Gastroesophageal sphincter (tissue), 4 donors: ENCODE results near the gene DEAF1. TPM values are rescaled to one million over a fixed set of nuclear protein-coding genes. Genes with fewer than 3 reads are reported as not detected.

Source experiments
- ATAC-seq: fragments of 150-250 bp; one replicate; pipeline ENCODE4 v1.9.1; 2016; ENCODE audit warnings: mild to moderate bottlenecking, moderate library complexity
- H3K27ac ChIP-seq, 4 donors: fragments of 200-600 bp; sonication (generic) in 3 of 4; 1 replicate in 3 of 4; 2 replicates in 1 of 4; pipeline ENCODE4 v1.5.1; 2016 to 2019
- H3K27me3 ChIP-seq: fragments of 200-600 bp; sonication (generic); one replicate; pipeline ENCODE4 v1.5.1; 2019
- H3K36me3 ChIP-seq, 2 donors: fragments of 200-600 bp; sonication (generic); one replicate each; pipeline ENCODE4 v1.5.1; 2019; ENCODE audit warnings: control low read depth in 1 of 2
- H3K4me1 ChIP-seq, 3 donors: fragments of 200-600 bp; sonication (generic); 1 replicate in 2 of 3; 2 replicates in 1 of 3; pipeline ENCODE4 v1.5.1; 2016 to 2019; ENCODE audit warnings: control low read depth in 2 of 3
- H3K4me3 ChIP-seq, 2 donors: fragments of 200-600 bp; sonication (generic); one replicate each; pipeline ENCODE4 v1.5.1; 2019; ENCODE audit warnings: mild to moderate bottlenecking in 1 of 2, moderate library complexity in 1 of 2
- H3K9me3 ChIP-seq, 3 donors: fragments of 200-600 bp; sonication (generic); one replicate each; pipeline ENCODE4 v1.5.1; 2017 to 2019; ENCODE audit warnings: control low read depth in 2 of 3
- CTCF ChIP-seq, 4 experiments: fragments of 200-600 bp in 2 of 4; fragments of 450-650 bp in 2 of 4; sonication (generic) in 1 of 4; IDR thresholded peaks; one replicate each; pipeline ENCODE4 v1.5.1; 2017 to 2019; ENCODE audit warnings: antibody characterized with exemption in 4 of 4, mild to moderate bottlenecking in 2 of 4, moderate library complexity in 2 of 4
- EP300 ChIP-seq: sonication (generic); formaldehyde crosslinking; IDR thresholded peaks from one replicate; pipeline ENCODE4 v1.6.1; 2017; ENCODE audit warnings: antibody characterized with exemption, mild to moderate bottlenecking
- POLR2A ChIP-seq, 2 donors: fragments of 450-650 bp; IDR thresholded peaks; one replicate each; pipeline ENCODE4 v1.6.1; 2017; ENCODE audit warnings: antibody characterized with exemption in 2 of 2, mild to moderate bottlenecking in 2 of 2, moderate library complexity in 1 of 2
- POLR2AphosphoS5 ChIP-seq: sonication (generic); formaldehyde crosslinking; IDR thresholded peaks from one replicate; pipeline ENCODE4 v1.6.1; 2017; ENCODE audit warnings: antibody characterized with exemption
- WGBS, 2 donors: methylation state at CpG; one replicate each; pipeline ENCODE4 v1.1.5; 2018; ENCODE audit warnings: low coverage in 1 of 2; 5-methylcytosine and 5-hydroxymethylcytosine counted together
- total RNA-seq, 4 donors: library from RNA; depleted of rRNA; stranded (reverse); fragments of >200 nt; gene quantifications; one replicate each; pipeline ENCODE4 v1.1.0, GENCODE V29; 2016

The DEAF1 gene
- total RNA-seq, 4 donors from 2014 or later, result 19.9 to 45.0 (median 35.0) TPM

DNA sequence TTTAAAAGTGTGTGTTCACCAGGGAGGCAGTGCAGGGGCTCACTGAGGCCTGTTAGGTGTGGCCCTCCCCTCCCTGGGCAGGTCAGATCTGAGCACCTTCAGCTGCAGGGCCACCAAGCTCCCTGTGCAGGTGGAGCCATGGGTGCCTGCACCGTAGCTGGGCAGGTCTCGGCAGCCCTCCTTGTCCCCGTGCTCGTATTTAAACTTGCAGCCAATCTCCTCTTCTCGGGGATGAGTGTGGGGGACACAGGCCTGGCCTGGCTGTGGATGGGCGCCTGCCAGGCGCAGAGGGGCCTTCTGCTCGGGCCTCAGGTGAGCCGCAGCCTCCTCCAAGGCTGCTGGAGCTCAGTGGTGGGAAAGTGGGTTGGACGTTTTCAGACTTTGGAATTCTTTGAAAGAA lies 99.6 kb downstream of the DEAF1 start:
- no peaks in the 10 kb centered on the region for H3K9me3 ChIP-seq
- TF ChIP-seq CTCF (IDR thresholded peaks at IDR 0.05) (no peak), POLR2A (IDR thresholded peaks at IDR 0.05) (no peak), EP300 (no peak), POLR2AphosphoS5 (no peak)
- 80 to 93% methylated on average over 2 to 3 of the region's 10 CpGs for WGBS, 2 donors

More for the DNA sequence above, 99.6 kb downstream of the DEAF1 start:
- no peaks in the 10 kb centered on the region for H3K4me1 ChIP-seq
- H3K27ac ChIP-seq, result no peak overlapping the region
- no peaks in the 10 kb centered on the region for H3K27me3 ChIP-seq
- ATAC-seq, result no peak
- H3K4me3 ChIP-seq, result no peak overlapping the region
- peaks cover 0 to 100% of the 10 kb centered on the region in 2 donors for H3K36me3 ChIP-seq

Other genes starting within 250 kb of the DEAF1 start
- 10 to 100 TPM; 23.4 to 55.9 (median 43.1) TPM for gene PTDSS2, start 244.9 kb downstream of the DEAF1 start, total RNA-seq
- gene RNH1, start 188.0 kb downstream of the DEAF1 start, total RNA-seq, result 100 to 1,000 TPM; 243 to 354 (median 264) TPM
- 10 to 100 TPM; 41.1 to 68.0 (median 53.8) TPM for gene HRAS, start 159.6 kb downstream of the DEAF1 start, total RNA-seq
- gene LRRC56, start 157.7 kb downstream of the DEAF1 start, total RNA-seq, result under 1 TPM in 3 of 4 donors, not detected in 1; 0.13 to 0.69 (median 0.20) TPM
- 1 to 10 TPM in 3 of 4 donors, under 1 TPM in 1; 0.81 to 2.1 (median 1.1) TPM for gene LMNTD2, start 134.5 kb downstream of the DEAF1 start, total RNA-seq
- gene RASSF7, start 134.3 kb downstream of the DEAF1 start, total RNA-seq, result 10 to 100 TPM in 2 of 4 donors, 1 to 10 TPM in 2; 3.4 to 12.5 (median 8.6) TPM
- 10 to 100 TPM; 18.0 to 28.0 (median 25.1) TPM for gene PHRF1, start 118.8 kb downstream of the DEAF1 start, total RNA-seq
- 10 to 100 TPM in 3 of 4 donors, 1 to 10 TPM in 1; 5.4 to 25.4 (median 13.9) TPM for gene IRF7, start 79.3 kb downstream of the DEAF1 start, total RNA-seq
- not detected for gene CDHR5, start 70.3 kb downstream of the DEAF1 start, total RNA-seq
- not detected for gene SCT, start 68.0 kb downstream of the DEAF1 start, total RNA-seq
- gene DRD4, start 58.0 kb downstream of the DEAF1 start, total RNA-seq, result under 1 TPM in 1 of 4 donors, not detected in 3; 0.27 TPM
- gene TMEM80, start 594 bp upstream of the DEAF1 start, total RNA-seq, result 10 to 100 TPM; 35.6 to 65.8 (median 48.6) TPM
- 10 to 100 TPM in 3 of 4 donors, 1 to 10 TPM in 1; 9.7 to 33.9 (median 24.0) TPM for gene EPS8L2, start 11.0 kb upstream of the DEAF1 start, total RNA-seq
- gene TALDO1, start 52.2 kb upstream of the DEAF1 start, total RNA-seq, result 100 to 1,000 TPM; 161 to 201 (median 185) TPM
- gene GATD1, start 82.3 kb upstream of the DEAF1 start, total RNA-seq, result 10 to 100 TPM; 28.9 to 33.8 (median 31.2) TPM
- 1 to 10 TPM in 1 of 4 donors, under 1 TPM in 3; 0.17 to 2.9 (median 0.58) TPM for gene CEND1, start 94.9 kb upstream of the DEAF1 start, total RNA-seq
- 10 to 100 TPM in 1 of 4 donors, 1 to 10 TPM in 3; 5.2 to 14.5 (median 6.9) TPM for gene SLC25A22, start 103.1 kb upstream of the DEAF1 start, total RNA-seq
- 10 to 100 TPM in 2 of 4 donors, 1 to 10 TPM in 2; 1.6 to 23.7 (median 9.0) TPM for gene PIDD1, start 110.0 kb upstream of the DEAF1 start, total RNA-seq
- gene RPLP2, start 114.7 kb upstream of the DEAF1 start, total RNA-seq, result 100 to 1,000 TPM; 165 to 880 (median 462) TPM
- gene PNPLA2, start 123.7 kb upstream of the DEAF1 start, total RNA-seq, result 10 to 100 TPM; 39.7 to 79.4 (median 58.9) TPM
- gene CRACR2B, start 132.7 kb upstream of the DEAF1 start, total RNA-seq, result 10 to 100 TPM in 1 of 4 donors, 1 to 10 TPM in 3; 4.1 to 10.3 (median 6.4) TPM
- 100 to 1,000 TPM; 277 to 794 (median 465) TPM for gene CD151, start 137.7 kb upstream of the DEAF1 start, total RNA-seq
- gene POLR2L, start 147.3 kb upstream of the DEAF1 start, total RNA-seq, result 10 to 100 TPM; 65.5 to 86.0 (median 71.8) TPM
- gene TSPAN4, start 147.6 kb upstream of the DEAF1 start, total RNA-seq, result 100 to 1,000 TPM in 3 of 4 donors, 10 to 100 TPM in 1; 66.5 to 115 (median 112) TPM
- gene CHID1, start 215.6 kb upstream of the DEAF1 start, total RNA-seq, result 10 to 100 TPM; 36.0 to 55.3 (median 46.4) TPM
- 10 to 100 TPM; 47.9 to 88.5 (median 61.6) TPM for gene AP2A2, start 230.6 kb upstream of the DEAF1 start, total RNA-seq